K562 (cell line): ENCODE measurements around the gene ESAM. TPM values are rescaled to one million over a fixed set of nuclear protein-coding genes. Genes with fewer than 3 reads are reported as not detected.

Experiments
- ATAC-seq: fragments of 200-7000 bp; cut with Tn5 transposase; 3 replicates; pipeline ENCODE4 v1.9.1; 2020; ENCODE audit warnings: moderate library complexity
- BruUV-seq: library from RNA; stranded (reverse); fragments of 400-500 nt; replicated peaks from 2 replicates; lab custom pipeline; 2021; lab: Mats Ljungman, UMichigan
- CTCF ChIA-PET: fragments of 300-600 bp; formaldehyde crosslinking; extraction: SDS; loops from one replicate; lab custom pipeline; 2021; ENCODE audit warnings: low intra/inter-chr PET ratio; lab: Yijun Ruan, JAX
- POLR2A ChIA-PET: fragments of 300-600, 350-650 bp; sonication (Branson Sonifier 250); formaldehyde crosslinking; extraction: SDS; loops from one replicate; lab custom pipeline; 2021; ENCODE audit warnings: antibody characterized with exemption, inconsistent platforms; lab: Yijun Ruan, JAX
- DNase-seq, 4 experiments: peaks; one replicate each; pipeline versions ENCODE4 v3.0.0 to v3.0.0-alpha.2; 2011 to 2018; ENCODE audit warnings: low spot score in 3 of 4, mixed read lengths in 3 of 4; ENCODE audit errors: extremely low read depth in 1 of 4
- FAIRE-seq: peaks from 2 replicates; lab custom pipeline; 2011; peaks lifted over from hg19 to GRCh38; lab: Jason Lieb, UNC
- H2AFZ ChIP-seq: 2 replicates; pipeline ENCODE4 v1.6.0; 2011; ENCODE audit warnings: low read depth, low read length, control low read depth, inconsistent platforms
- H3K27ac ChIP-seq: fragments of 200-600 bp; 3 replicates; pipeline ENCODE4 v1.8.0; 2011; ENCODE audit warnings: low read depth, mild to moderate bottlenecking, control low read depth, inconsistent platforms, low read length, moderate library complexity, mixed read lengths; ENCODE audit errors: extremely low read depth
- H3K27me3 ChIP-seq, 2 experiments: fragments of 300-600 bp in 1 of 2; 2 replicates in 1 of 2; 3 replicates in 1 of 2; pipeline versions ENCODE4 v1.6.0 to v1.8.0; 2011; ENCODE audit warnings: inconsistent platforms in 2 of 2, low read length in 2 of 2, mild to moderate bottlenecking in 1 of 2, mixed read lengths in 1 of 2, moderate library complexity in 1 of 2; ENCODE audit not compliant: control insufficient read depth in 2 of 2, insufficient read depth in 2 of 2
- H3K36me3 ChIP-seq: fragments of 300-600 bp; 3 replicates; pipeline ENCODE4 v1.8.0; 2011; ENCODE audit warnings: mild to moderate bottlenecking, low read length, inconsistent platforms; ENCODE audit not compliant: control insufficient read depth, insufficient read depth
- H3K4me1 ChIP-seq, 2 experiments: fragments of 200-600 bp in 1 of 2; replicated peaks in 1 of 2; 2 replicates in 1 of 2; 3 replicates in 1 of 2; pipeline versions ENCODE4 v1.5.1 to v1.8.0; 2011; ENCODE audit warnings: inconsistent platforms in 2 of 2, low read length in 2 of 2, mild to moderate bottlenecking in 1 of 2, mixed read lengths in 1 of 2, moderate library complexity in 1 of 2; ENCODE audit not compliant: control insufficient read depth in 2 of 2, insufficient read depth in 2 of 2
- H3K4me2 ChIP-seq: 2 replicates; pipeline ENCODE4 v1.6.1; 2011; ENCODE audit warnings: low read length, control low read depth, inconsistent platforms, mixed read lengths; ENCODE audit not compliant: insufficient read depth
- H3K4me3 ChIP-seq: fragments of 200-600 bp; sonication (generic), shearing (Covaris generic); 2 replicates; pipeline ENCODE4 v1.5.1; 2016; ENCODE audit warnings: control low read depth, inconsistent platforms
- H3K79me2 ChIP-seq: fragments of 200-600 bp; 3 replicates; pipeline ENCODE4 v1.8.0; 2011; ENCODE audit warnings: low read length, inconsistent platforms; ENCODE audit not compliant: control insufficient read depth, insufficient read depth
- H3K9ac ChIP-seq, 2 experiments: 2 replicates each; pipeline versions ENCODE4 v1.6.0 to v1.6.1; 2011; ENCODE audit warnings: low read depth in 2 of 2, low read length in 2 of 2, control low read depth in 1 of 2, inconsistent platforms in 1 of 2, mild to moderate bottlenecking in 1 of 2, mixed read lengths in 1 of 2; ENCODE audit not compliant: insufficient read depth in 1 of 2
- H3K9me1 ChIP-seq: one replicate; pipeline ENCODE4 v1.6.0; 2011; ENCODE audit warnings: inconsistent platforms, mild to moderate bottlenecking, low read length, moderate library complexity; ENCODE audit not compliant: control insufficient read depth, insufficient read depth
- H3K9me3 ChIP-seq: replicated peaks from 2 replicates; pipeline ENCODE4 v1.5.1; 2011; ENCODE audit warnings: low read depth, low read length, inconsistent platforms; ENCODE audit not compliant: control insufficient read depth, insufficient read depth
- H4K20me1 ChIP-seq: replicated peaks from 2 replicates; pipeline ENCODE4 v1.6.1; 2011; ENCODE audit warnings: low read length, inconsistent platforms, mixed read lengths; ENCODE audit not compliant: control insufficient read depth, insufficient read depth
- FOXK1 ChIP-seq: sonication (generic); formaldehyde crosslinking; IDR thresholded peaks from 2 replicates; pipeline ENCODE4 v1.8.0; 2022; ENCODE audit warnings: missing genetic modification reagents, mild to moderate bottlenecking, borderline replicate concordance
- FUS ChIP-seq: fragments of 200-400 bp; formaldehyde crosslinking; optimal IDR thresholded peaks from 2 replicates; pipeline ENCODE3; 2017; ENCODE audit warnings: low read depth, low read length
- HOMEZ ChIP-seq: fragments of 250-450 bp; sonication (Bioruptor Pico); IDR thresholded peaks from 2 replicates; pipeline ENCODE4 v1.4.0; 2020; ENCODE audit warnings: mild to moderate bottlenecking, moderate library complexity
- HSF4 ChIP-seq: fragments of 250-450 bp; sonication (Bioruptor Pico); IDR thresholded peaks from 2 replicates; pipeline ENCODE4 v2.1.2; 2022; ENCODE audit warnings: mild to moderate bottlenecking, moderate library complexity, borderline replicate concordance
- KDM2B ChIP-seq: fragments of 250-450 bp; sonication (Bioruptor Pico); IDR thresholded peaks from 2 replicates; pipeline ENCODE4 v1.8.0; 2021; ENCODE audit warnings: mild to moderate bottlenecking, moderate library complexity
- SIN3A ChIP-seq, 2 experiments: fragments of 150-350 bp in 1 of 2; IDR thresholded peaks; 2 replicates each; pipeline ENCODE4 v1.6.1; 2011 to 2016; ENCODE audit warnings: borderline replicate concordance in 2 of 2, low read depth in 2 of 2, low read length in 2 of 2, mild to moderate bottlenecking in 2 of 2, moderate library complexity in 2 of 2; ENCODE audit not compliant: control insufficient read depth in 1 of 2
- in situ Hi-C: fragments of 300-500 bp; cut with MboI; formaldehyde crosslinking; loops from 4 replicates; pipeline ENCODE4 v1.15.0; 2018; ENCODE audit warnings: inconsistent platforms, mixed read lengths
- intact Hi-C: fragments of 100-400 bp; cut with micrococcal nuclease; formaldehyde crosslinking; loops from 2 replicates; pipeline ENCODE4 v1.14.2; 2022
- polyA plus RNA-seq, 8 experiments: library from polyadenylated mRNA; depleted of rRNA in 4 of 8; stranded (reverse) in 5 of 8; unstranded in 3 of 8; fragments of >200 nt; fragmentation: Nextera tagmentation in 2 of 8; fragmentation: Illumina TruSeq in 1 of 8; extraction: Ambion mirVana in 2 of 8; extraction: Trizol in 1 of 8; gene quantifications; 2 replicates each; pipeline versions ENCODE4 v1.2.1 to v1.2.3, GENCODE V29; 2011 to 2014; ENCODE audit warnings: inconsistent platforms in 1 of 8, missing spikeins in 1 of 8
- total RNA-seq, 7 experiments: library from RNA; depleted of rRNA in 6 of 7; stranded (reverse); fragments of >200 nt in 6 of 7; fragmentation: Illumina TruSeq in 2 of 7; extraction: Trizol in 2 of 7; gene quantifications; 2 replicates each; pipeline versions ENCODE4 v1.2.1 to v1.2.3, GENCODE V29; 2011 to 2021; ENCODE audit warnings: low replicate concordance in 1 of 7

Gene ESAM
- total and polyA plus RNA-seq, 9 of the 15 experiments (the other 6 are each of a cell fraction or from before 2014, with no cell fraction given): 0.06 to 1.5 (median 0.22) TPM

DNA sequence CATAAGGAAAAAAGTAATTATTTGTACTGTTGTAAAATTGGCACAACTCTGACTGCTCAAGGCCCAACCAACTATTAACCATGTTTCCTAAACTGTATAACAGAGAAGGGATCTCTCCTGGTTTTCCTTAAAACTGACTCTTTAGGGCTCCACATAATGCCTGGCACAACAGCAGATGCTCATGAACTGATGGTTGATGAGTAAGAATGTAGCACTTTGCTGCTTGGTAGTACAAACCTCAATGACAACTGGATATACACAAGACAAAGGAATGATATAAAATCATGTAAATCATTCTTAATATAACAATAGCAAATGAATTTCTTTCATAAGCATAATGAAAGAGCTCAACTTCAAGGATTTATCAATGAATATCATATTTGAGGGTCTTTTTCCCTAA, 26.4 kb upstream of the ESAM start:
- H4K20me1 ChIP-seq: no peaks in the 10 kb centered on the region
- H3K4me2 ChIP-seq: no peak overlapping the region
- BruUV-seq: no TSS peak
- no peak overlapping the region for H3K4me3 ChIP-seq
- H3K9me1 ChIP-seq: no peaks in the 10 kb centered on the region
- H3K27ac ChIP-seq: no peak overlapping the region
- FAIRE-seq: no peak
- no peak overlapping the region for H2AFZ ChIP-seq
- H3K4me1 ChIP-seq: no peaks in the 10 kb centered on the region
- no peaks in the 10 kb centered on the region for H3K27me3 ChIP-seq
- ChIA-PET POLR2A (no interaction called here), CTCF (no interaction called here)
- no peaks in the 10 kb centered on the region; the same call in 2 of the 3 replicates for H3K36me3 ChIP-seq
- intact Hi-C loops: no loop called here
- no peaks in the 10 kb centered on the region for H3K9me3 ChIP-seq
- TF ChIP-seq HOMEZ (CRISPR knock-in tag): no peak
- no peak for TF ChIP-seq FUS
- TF ChIP-seq FOXK1: no peak
- TF ChIP-seq SIN3A (IDR thresholded peaks at IDR 0.05; ENCODE audit: borderline replicate concordance in 2 of 2, control insufficient read depth in 1 of 2, low read depth in 2 of 2, low read length in 2 of 2): no peak
- TF ChIP-seq HSF4: no peak
- no peak for TF ChIP-seq KDM2B (CRISPR knock-in tag)
- peaks cover 12% of the 10 kb centered on the region for H3K79me2 ChIP-seq
- no peak overlapping the region for H3K9ac ChIP-seq
- in situ Hi-C loops: no loop called here
- no peak for ATAC-seq
- no peak for DNase-seq
